ENCODE measurements around the gene CPA5. TPM values are rescaled to one million over a fixed set of nuclear protein-coding genes. Genes with fewer than 3 reads are reported as not detected.

CPA5 gene
- polyA plus RNA-seq, 3 donors, result not detected

- Histone ChIP-seq H3K4me1 (ENCODE audit: control insufficient read depth in 1 of 2, insufficient read depth in 2 of 2, low read length in 2 of 2) (peaks cover 9 to 11% of the 10 kb centered on the region in 2 donors), H3K79me2 (ENCODE audit: insufficient read depth, low read length) (no peaks in the 10 kb centered on the region), H3K36me3 (replicated peaks in 1 of 2; ENCODE audit: control insufficient read depth in 1 of 2, insufficient read depth in 2 of 2, low read length in 2 of 2) (peaks cover 3 to 12% of the 10 kb centered on the region in 2 donors), H3K4me2 (replicated peaks; ENCODE audit: extremely low read depth, low read length, poor library complexity, severe bottlenecking) (no peak overlapping the region), H3K9ac (ENCODE audit: insufficient read depth, low read length, poor library complexity, severe bottlenecking) (no peak overlapping the region), H4K20me1 (ENCODE audit: insufficient read depth, low read length) (no peaks in the 10 kb centered on the region), H3K4me3 (replicated peaks in 1 of 3; ENCODE audit: low read depth in 2 of 3, low read length in 3 of 3) (no peak overlapping the region), H3K9me3 (replicated peaks in 1 of 2; ENCODE audit: control insufficient read depth in 1 of 2, insufficient read depth in 1 of 2, low read length in 2 of 2) (no peaks in the 10 kb centered on the region), H3K27ac (ENCODE audit: low read depth in 1 of 2, low read length in 2 of 2) (no peak overlapping the region), H2AFZ (ENCODE audit: insufficient read depth, low read depth, low read length, poor library complexity, severe bottlenecking) (no peak overlapping the region), H3K27me3 (ENCODE audit: control insufficient read depth in 2 of 2, insufficient read depth in 2 of 2, low read length in 2 of 2) (no peaks in the 10 kb centered on the region)
- H3K27me3 Mint-ChIP-seq (ENCODE audit: low read depth in 3 of 3), result peaks cover 0 to 2% (median 0%) of the 10 kb centered on the region in 3 donors
- peaks cover 17 to 20% of the 10 kb centered on the region in 2 donors for H3K36me3 Mint-ChIP-seq
- no CpG with 5 or more reads among the region's 1 CpG for WGBS (ENCODE audit: insufficient coverage)
- H3K9me3 Mint-ChIP-seq, result no peaks in the 10 kb centered on the region
- no peak overlapping the region for H3K4me3 Mint-ChIP-seq
- H3K4me1 Mint-ChIP-seq, result peaks cover 17% of the 10 kb centered on the region
- no peak for DNase-seq
- no peak for TF ChIP-seq CTCF (IDR thresholded peaks at IDR 0.05)
- intact Hi-C loops (cut with micrococcal nuclease), result no loop called here
- H3K27ac Mint-ChIP-seq, result no peak overlapping the region
These were observed 56.5 kb downstream of the CPA5 start for GRCh38 chr7:130401101-130401500.

GRCh38 chr7:130401578-130401977 is 57.0 kb downstream of the CPA5 start:
- Histone ChIP-seq H3K4me3 (replicated peaks in 1 of 3; ENCODE audit: low read depth in 2 of 3, low read length in 3 of 3) (no peak overlapping the region), H2AFZ (ENCODE audit: insufficient read depth, low read depth, low read length, poor library complexity, severe bottlenecking) (no peak overlapping the region), H3K27me3 (ENCODE audit: control insufficient read depth in 2 of 2, insufficient read depth in 2 of 2, low read length in 2 of 2) (no peaks in the 10 kb centered on the region), H3K9ac (ENCODE audit: insufficient read depth, low read length, poor library complexity, severe bottlenecking) (no peak overlapping the region), H3K79me2 (ENCODE audit: insufficient read depth, low read length) (no peaks in the 10 kb centered on the region), H3K9me3 (replicated peaks in 1 of 2; ENCODE audit: control insufficient read depth in 1 of 2, insufficient read depth in 1 of 2, low read length in 2 of 2) (no peaks in the 10 kb centered on the region), H4K20me1 (ENCODE audit: insufficient read depth, low read length) (no peaks in the 10 kb centered on the region), H3K4me1 (ENCODE audit: control insufficient read depth in 1 of 2, insufficient read depth in 2 of 2, low read length in 2 of 2) (peaks cover 9 to 11% of the 10 kb centered on the region in 2 donors), H3K27ac (ENCODE audit: low read depth in 1 of 2, low read length in 2 of 2) (no peak overlapping the region), H3K36me3 (replicated peaks in 1 of 2; ENCODE audit: control insufficient read depth in 1 of 2, insufficient read depth in 2 of 2, low read length in 2 of 2) (peaks cover 3 to 12% of the 10 kb centered on the region in 2 donors), H3K4me2 (replicated peaks; ENCODE audit: extremely low read depth, low read length, poor library complexity, severe bottlenecking) (no peak overlapping the region)
- H3K36me3 Mint-ChIP-seq, result peaks cover 17 to 20% of the 10 kb centered on the region in 2 donors
- intact Hi-C loops (cut with micrococcal nuclease), result no loop called here
- no peak overlapping the region for H3K27ac Mint-ChIP-seq
- H3K9me3 Mint-ChIP-seq, result no peaks in the 10 kb centered on the region
- peaks cover 17% of the 10 kb centered on the region for H3K4me1 Mint-ChIP-seq
- no CpG with 5 or more reads among the region's 3 CpGs for WGBS (ENCODE audit: insufficient coverage)
- no peak for TF ChIP-seq CTCF (IDR thresholded peaks at IDR 0.05)
- no peak for DNase-seq
- H3K4me3 Mint-ChIP-seq, result no peak overlapping the region
- H3K27me3 Mint-ChIP-seq (ENCODE audit: low read depth in 3 of 3), result peaks cover 0 to 2% (median 0%) of the 10 kb centered on the region in 3 donors
